ENCODE data around the gene PRCP. TPM values are rescaled to one million over a fixed set of nuclear protein-coding genes. Genes with fewer than 3 reads are reported as not detected.

The PRCP gene
- total RNA-seq, 1 experiment from 2014 or later: 25.1 TPM

- no peak for DNase-seq (ENCODE audit: low spot score)
- BruUV-seq (replicated peaks): no TSS peak
- ChIA-PET CTCF (interaction anchor here (0.6 to 1.6 kb wide), 4 partner anchors 13 to 1063 kb away, joined by 4 to 6 read pairs (median 4); partner anchors contain the start of gene FAM181B), POLR2A (ENCODE audit: low non-redundant PET) (interaction anchor here (0.6 kb wide), 1 partner anchor 150 kb away, joined by 3 read pairs; no protein-coding TSS in a partner anchor)
- Histone ChIP-seq H3K4me3 (ENCODE audit: low read depth, low read length, poor library complexity, severe bottlenecking) (no peak overlapping the region), H3K9me3 (ENCODE audit: low read depth, low read length, poor library complexity, severe bottlenecking) (no peaks in the 10 kb centered on the region), H3K27ac (ENCODE audit: low read depth, low read length, poor library complexity, severe bottlenecking) (no peak overlapping the region), H3K4me1 (ENCODE audit: insufficient read depth, low read length, poor library complexity, severe bottlenecking) (peaks cover 4% of the 10 kb centered on the region), H3K27me3 (replicated peaks; ENCODE audit: insufficient read depth, low read depth, low read length, poor library complexity) (no peaks in the 10 kb centered on the region), H3K36me3 (ENCODE audit: insufficient read depth, low read length, poor library complexity, severe bottlenecking) (no peaks in the 10 kb centered on the region)
- intact Hi-C loops (cut with micrococcal nuclease; ENCODE audit: unreplicated experiment): loop anchor here (1.0 kb wide), 1 partner anchor 89 kb away; no protein-coding TSS in a partner anchor
- TF ChIP-seq CTCF (conservative IDR thresholded peaks at IDR 0.05; ENCODE audit: low read depth, low read length) (no peak), EZH2 (IDR thresholded peaks at IDR 0.05; ENCODE audit: borderline replicate concordance, low read depth, low read length, poor library complexity, severe bottlenecking) (no peak)
These were observed 125.0 kb downstream of the PRCP start for GRCh38 chr11:82775218-82775617.

Other genes starting within 250 kb of the PRCP start
- gene FAM181B, start 166.6 kb downstream of the PRCP start, total RNA-seq (2021): 0.15 TPM in 1 of 2 replicates, not detected in the other
- gene DDIAS, start 1.3 kb upstream of the PRCP start, total RNA-seq (2021): 32.1 and 41.5 TPM in 2 replicates
- gene RAB30, start 171.5 kb upstream of the PRCP start, total RNA-seq (2021): 11.6 and 15.0 TPM in 2 replicates